GM19438 (cell line): Measurements from ENCODE around the gene REPIN1.

Source experiments
- ATAC-seq: cut with Tn5 transposase; IDR thresholded peaks from one replicate; pipeline ENCODE4 v1.9.1; 2021; ENCODE audit warnings: low read depth; ENCODE audit not compliant: unreplicated experiment

REPIN1 gene

DNA sequence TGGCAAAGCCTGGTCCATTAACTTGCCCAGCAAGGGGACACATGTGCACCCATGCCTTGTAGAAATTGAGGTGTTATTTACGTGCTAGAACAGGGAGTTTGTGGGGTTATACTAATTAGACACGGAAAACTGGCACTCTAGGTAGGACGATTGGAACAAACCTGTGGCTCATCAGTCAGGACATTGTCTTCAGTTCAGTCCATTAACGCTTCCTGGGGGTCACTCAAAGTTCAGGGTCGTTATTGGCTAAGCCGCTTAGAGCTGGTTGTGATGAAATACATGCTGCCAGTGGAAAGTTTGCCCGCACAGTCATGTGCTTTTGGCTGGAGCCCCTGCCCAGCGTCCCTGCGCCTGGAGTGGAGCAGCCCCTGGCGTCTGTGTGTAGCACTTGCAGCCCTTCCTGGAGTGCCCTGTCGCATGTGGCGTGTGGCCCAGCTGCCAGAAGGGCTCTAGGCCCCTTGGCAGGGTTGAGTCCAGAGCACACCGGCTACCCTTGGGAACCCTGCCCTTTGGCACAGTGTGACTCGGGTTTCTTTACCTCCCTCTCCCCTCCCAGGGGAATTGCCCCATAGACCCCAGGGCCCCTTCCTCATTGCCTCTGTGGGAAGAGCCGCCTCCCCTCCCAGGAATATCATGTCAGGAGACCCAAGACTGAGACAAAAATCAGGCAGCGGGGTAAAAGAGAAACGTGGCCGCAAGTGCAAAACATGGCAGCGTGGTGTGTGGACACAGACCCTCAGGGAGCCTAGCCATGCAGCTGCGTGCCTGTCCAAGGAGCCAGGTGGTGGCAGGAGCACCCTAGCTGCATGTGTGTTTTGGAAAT, 20.3 kb downstream of the REPIN1 start:
- ATAC-seq: no peak

DNA sequence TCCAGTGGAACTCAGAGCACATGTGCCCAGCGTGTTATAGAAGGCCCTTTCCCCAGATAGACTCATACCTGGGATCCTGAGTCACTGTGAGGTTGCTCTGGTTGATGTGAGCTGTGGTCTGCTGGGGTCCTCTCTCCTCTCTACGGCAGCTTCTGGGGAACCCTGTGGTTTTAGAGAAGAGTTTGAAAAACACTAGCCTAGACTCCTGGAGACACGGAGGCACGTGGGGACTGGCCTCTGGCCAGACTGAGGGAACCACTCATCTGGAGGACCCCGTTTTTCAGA, 20.9 kb downstream of the REPIN1 start:
- ATAC-seq: no peak

DNA sequence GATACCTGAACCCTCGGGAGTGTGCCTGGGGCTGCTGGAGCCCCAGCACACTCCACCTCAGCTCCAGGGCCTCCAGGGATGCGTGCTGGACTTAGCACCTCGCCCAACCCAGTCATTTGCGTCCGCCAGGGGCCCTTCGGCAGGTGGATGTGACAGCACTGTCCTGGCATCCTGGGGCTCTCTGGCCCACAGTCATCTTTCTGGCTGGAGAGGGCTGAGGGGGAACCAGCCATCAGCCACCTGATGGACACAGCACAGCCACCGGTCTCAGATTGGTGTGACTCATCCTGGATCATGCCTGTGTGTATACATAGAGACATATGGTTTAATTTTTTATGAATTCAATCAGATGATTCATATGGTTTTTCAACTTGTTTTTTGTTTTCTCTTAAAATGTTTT, 21.6 kb downstream of the REPIN1 start:
- ATAC-seq: no peak

DNA sequence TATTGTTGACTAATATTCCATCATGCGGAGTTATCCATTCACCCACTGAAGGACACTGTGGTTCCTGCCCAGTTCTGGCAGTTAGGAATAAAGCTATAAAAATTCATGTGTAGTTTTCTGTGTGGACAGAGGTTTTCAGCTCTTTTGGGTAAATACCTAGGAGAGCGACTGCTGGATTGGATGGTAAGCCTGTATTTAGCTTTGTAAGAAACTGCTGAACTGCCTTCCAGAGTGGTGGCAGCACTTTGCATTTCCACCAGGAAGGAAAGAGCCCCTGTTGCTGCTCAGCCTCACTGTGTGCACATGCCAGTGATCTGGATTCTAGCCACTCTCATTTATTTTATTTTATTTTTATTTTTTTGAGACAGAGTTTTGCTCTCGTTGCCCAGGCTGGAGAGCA, 24.7 kb downstream of the REPIN1 start:
- no peak for ATAC-seq

DNA sequence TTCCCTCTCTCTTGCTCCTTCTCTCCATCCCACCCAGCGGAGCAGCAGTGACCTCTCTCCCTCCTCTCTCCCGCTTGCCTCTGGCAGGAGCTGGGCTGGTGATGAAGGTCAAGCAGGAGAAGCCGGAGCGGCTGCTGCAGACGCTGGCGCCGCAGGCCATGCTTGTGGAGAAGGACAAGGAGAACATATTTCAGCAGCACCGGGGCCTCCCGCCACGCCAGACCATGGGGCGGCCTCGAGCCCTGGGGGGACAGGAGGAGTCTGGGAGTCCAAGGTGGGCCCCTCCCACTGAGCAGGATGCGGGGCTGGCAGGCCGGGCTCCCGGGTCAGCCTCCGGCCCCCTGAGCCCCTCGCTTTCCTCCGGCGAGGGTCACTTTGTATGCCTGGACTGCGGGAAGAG, 27.8 kb downstream of the REPIN1 start:
- no peak for ATAC-seq

DNA sequence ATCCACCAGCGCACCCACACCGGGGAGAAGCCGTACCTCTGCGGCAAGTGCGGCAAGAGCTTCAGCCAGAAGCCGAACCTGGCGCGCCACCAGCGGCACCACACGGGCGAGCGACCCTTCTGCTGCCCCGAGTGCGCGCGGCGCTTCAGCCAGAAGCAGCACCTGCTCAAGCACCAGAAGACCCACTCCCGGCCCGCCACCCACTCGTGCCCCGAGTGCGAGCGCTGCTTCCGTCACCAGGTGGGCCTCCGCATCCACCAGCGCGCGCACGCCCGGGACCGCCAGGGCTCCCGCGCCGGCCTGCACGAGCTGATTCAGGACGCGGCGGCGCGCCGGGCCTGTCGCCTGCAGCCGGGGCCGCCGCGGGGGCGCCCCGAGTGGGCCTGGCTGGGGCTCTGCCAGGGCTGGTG, 28.2 kb downstream of the REPIN1 start:
- ATAC-seq: no peak

DNA sequence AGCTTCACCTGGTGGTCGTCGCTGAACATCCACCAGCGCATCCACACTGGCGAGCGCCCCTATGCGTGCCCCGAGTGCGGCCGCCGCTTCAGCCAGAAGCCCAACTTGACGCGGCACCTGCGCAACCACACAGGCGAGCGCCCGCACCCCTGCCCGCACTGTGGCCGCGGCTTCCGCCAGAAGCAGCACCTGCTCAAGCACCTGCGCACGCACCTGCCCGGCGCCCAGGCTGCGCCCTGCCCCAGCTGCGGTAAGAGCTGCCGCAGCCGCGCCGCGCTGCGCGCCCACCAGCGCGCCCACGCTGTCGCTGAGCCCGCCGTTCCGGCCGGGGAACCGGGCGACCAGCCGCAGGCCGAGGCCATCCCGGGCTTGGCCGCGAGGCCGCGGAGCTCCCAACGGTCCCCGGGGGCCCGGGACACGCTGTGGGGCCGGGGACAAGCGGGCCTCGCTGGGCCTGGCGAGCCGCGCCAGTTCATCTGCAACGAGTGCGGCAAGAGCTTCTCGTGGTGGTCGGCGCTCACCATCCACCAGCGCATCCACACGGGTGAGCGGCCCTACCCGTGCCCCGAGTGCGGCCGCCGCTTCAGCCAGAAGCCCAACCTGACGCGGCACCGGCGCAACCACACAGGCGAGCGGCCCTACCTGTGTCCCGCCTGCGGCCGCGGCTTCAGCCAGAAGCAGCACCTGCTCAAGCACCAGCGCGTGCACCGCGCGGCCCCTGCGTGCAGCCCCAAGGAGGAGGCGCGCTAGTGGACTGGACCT, 28.9 kb downstream of the REPIN1 start:
- no peak for ATAC-seq

DNA sequence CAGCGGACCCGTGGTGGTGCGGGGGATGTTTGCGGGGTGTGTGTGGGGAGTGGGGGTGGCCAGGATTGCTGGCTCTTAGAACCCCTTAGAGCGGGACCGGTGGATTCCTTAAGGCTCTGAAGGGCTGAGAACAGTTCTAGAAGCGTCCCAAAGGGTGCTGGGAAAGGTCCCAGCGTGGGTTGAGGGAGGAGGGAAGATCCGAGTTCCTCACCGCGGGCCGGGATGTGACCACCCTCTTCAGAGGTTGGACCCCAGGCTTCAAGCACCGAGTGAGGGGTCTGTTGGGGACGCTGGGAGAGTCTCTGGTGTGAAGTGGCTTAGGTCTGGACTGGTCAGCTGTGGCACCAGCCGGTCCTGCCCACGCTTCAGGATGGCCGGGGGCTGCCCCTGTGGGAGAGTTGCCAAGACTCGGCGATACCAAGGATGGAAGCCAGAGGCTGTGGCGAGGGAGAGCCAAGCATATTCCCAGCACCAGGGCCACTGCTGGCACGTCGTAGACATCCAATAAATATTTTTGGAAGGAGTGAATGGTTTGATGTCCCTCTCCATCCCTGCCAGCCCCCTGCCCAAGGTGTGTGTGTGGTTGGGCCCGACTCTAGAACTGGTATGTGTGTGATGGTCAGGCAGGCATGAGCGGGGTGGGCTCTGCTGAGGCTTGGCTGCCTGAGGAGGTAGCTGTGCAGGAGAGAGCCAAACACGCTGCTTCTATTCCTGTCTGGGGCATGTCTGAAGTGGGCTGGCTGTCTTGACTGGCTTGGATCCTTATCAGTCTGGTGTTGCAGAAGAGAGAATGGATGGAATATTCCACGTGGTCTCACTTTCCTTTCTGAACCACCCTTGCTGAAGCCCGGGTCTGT, 29.7 kb downstream of the REPIN1 start:
- ATAC-seq: no peak

DNA sequence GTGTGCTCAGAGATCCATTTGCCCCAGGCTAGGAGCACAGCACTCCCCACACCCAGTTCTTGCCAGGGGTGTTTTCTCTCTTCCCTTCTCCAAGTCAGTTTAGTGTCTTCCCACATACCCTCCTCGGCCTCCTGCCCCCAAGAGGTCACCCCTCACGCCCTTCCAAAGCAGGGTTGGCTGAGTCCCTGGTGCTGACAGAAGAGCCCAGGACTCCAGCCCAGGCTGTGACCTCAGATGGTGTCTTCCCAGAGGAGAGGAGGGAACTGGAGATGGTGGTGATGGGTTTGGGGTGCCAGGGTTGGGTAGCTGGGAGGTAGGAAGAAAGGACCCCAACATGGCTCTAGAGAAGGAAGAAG, 30.3 kb downstream of the REPIN1 start:
- ATAC-seq: no peak

DNA sequence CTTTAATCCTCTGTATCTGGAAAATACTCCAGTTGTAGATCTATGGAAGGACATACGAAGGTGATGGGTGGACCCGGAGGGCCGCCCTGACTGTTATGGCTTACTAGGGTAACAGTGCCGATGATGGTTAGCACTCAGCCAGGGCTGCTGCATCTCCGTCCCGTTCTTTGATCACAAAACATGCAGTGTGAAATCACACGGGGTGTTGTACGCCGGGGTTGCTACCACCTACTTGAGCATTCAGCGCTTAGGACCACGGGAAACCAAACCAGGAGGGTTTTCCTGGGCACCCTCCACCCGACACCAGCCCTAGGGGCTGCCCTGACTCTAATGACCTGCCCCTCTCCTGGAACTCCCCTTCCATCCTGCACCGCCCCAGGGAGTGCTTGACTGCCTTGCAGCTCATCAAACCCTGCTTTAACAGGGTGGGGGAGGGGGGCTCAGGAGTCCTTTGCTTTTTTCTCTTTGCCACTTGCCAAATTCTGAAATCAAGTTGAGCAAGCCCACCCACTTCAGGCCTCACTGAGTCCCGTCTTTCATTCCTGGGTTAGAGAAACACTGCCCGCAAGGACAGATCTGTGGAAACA, 30.9 kb downstream of the REPIN1 start:
- no peak for ATAC-seq

DNA sequence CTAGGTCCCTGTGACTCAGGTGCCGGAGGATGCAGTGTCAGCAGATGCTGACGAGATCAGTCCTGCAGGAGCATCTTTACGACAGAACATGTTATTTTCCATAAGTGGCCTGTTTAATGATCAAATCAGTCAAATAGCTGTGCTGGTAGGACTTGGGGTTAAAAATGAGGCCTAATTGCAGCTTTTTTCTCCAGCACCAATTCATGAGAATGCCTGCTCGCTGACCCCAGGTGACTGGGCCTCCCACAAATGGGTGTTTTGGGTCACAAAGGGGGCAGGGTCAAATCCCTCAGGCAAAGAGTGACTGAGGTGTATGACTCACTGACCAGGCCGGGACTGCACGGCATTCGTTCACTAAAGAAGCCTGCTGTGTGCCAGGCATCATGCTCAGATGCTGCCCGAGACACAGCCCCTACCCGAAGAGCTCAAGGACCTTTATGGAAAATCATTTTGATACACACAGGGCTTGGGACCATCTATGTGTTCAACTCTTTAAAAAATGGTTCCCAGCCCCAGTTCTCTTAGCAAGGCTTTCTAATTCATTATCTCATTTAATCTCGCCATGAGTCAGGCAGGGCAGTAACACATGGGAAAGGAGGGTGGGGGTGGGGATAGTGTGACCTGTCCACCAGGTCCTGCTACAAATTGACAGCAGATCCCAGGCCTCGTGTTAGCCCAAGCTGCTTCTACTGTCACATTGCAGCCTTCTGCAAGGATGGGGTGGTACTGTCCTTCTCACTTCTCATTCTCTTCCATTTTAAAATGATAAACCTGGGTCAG, 31.6 kb downstream of the REPIN1 start:
- ATAC-seq: no peak

DNA sequence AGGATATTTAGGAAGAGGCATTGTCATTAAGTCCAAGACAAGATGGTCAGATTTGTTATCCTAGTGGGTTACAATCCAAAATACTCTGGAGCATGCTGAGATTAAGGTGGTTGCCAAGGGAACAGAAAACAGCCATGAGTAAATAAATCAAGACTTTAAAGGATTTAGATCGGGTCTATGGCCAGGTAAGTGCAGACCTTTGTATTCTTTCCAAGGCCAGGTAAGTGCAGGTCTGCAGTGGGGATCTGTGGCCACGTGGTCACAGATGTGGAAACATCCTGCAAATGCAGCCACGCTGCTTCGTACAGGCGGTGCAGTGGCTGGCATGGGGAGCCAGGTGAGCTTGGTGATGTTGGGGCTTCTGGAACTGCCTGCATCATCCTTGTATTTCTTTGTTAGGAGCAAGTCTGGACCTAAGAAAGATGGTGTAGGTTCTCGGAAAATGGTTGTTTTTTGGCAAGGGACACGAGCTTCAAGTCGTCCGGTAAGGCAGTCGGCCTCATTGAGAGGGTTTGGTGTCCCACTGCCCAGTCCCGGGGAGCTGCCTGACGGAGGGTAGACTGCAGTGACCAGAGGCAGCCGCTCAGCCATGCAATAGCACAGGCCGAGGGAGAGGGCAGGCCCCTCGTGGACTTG, 32.3 kb downstream of the REPIN1 start:
- no peak for ATAC-seq

DNA sequence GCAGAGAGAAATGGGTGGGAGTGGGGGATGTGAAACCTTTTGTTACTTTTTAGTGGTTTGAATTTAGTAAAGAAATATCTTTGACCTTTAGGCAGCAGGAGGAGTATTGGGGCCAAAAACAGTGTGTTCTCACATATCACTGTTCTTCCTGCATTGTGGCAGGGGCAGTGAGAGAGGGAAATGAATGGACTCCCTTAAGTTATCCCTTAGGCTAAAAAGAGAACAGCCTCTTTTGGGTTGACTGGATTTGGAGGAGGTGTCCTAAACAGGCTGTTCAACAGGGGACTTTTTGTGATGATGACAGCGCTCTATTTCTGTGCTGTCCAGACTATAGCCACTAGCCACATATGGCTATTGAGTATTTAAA, 32.8 kb downstream of the REPIN1 start:
- ATAC-seq: no peak

DNA sequence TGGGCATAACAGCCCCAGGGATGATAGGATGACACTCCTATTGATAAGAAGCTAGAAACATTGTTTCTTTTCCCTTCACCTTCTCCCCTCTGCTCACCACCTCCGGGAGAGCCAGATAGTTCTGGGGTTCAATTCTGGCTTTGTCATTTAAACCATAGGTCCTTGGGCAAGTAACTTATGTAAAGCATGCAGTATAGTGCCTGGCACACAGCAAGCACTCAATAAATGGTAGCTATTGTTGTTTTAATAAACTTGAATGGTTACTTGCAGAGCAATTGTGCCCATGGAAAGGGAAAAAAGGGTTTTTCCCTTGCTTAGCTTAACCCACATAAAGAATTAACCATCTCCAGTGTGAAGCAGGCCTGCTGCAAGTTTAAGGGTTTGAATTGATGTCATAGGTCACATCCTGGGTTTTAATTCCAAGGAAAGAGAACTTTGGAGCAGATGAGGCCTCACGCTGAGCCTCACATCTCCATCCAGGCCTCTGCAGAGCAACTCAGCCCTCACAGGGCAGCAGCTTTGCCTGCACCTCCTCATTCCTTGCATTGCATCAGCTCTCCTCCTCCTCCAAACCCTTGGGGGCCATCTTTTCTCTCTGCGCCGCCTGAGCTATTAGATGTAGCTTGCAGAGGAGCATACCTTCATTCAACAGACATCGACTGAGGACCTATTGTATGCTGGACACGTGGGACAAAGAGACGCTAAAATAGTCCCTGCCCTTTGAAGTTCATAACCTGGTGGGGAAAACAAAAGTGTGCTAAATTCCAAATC, 33.4 kb downstream of the REPIN1 start:
- no peak for ATAC-seq

DNA sequence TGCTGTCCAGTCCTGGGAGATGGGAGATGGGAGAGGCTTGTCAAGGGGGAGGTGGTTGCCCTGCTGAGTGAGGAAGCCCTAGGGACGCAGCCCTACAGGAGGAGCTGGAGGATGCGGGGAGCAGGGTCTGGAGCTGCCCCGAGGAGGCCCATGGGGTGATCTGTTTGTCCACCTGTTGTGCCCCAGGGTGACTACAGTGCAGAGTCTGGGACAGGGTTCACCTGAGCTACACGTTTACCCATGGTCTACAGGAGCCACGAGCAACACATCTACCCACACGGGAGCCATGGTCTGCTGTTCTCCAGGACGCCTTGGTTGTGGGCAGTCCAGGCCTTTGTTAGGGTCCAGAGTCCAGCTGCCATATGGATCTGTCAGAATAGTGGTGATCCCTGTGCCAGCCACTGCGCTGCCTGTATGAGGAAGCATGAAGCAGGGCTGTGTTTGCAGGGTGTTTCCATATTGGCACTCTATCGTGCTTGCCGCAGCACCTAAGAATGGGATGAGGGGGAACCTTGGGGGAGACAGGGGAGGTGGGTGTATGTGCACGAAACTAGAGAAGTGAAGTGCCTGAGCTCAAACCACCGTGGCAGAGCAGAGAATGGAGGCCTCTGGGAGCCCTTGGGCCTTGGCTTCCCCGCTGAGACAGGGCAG, 34.2 kb downstream of the REPIN1 start:
- ATAC-seq: no peak

DNA sequence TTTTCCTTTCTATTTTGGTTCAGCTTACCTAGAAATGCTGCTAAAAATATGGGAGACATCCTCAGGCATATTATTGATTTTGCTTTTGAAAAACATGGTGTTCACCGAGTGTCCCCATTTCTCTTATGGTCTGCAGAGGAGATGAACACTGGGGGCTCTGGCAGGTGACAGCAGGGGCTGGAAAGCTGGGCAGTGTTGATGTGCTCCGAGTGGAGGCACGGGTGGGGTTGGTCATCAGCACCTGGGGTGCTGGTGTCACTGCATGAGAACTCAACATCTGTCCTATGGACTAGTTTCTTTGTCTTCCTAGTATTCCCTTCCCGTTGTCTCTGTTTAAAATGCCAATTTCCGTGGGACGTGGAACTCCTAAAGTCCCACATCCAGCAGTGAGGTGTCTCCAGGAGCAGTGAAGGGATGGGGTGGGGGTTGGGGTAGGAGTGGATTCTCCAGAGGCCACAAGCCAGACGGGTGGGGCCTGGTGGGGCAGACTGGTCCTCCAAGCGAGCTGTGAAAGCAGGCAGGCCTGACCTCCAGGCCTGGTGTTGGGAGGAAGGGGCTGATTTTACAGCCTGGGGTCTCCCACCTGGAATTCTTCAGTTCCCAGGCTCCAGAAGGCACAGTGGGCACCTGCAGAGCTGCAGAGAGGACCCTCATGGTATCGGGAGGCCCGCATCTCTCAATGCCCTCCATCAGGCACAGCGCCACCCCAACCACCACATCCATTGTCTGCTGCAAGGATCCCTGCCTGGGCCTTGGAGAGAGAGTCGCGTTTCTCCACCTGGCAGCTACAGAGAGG, 35.0 kb downstream of the REPIN1 start:
- no peak for ATAC-seq

DNA sequence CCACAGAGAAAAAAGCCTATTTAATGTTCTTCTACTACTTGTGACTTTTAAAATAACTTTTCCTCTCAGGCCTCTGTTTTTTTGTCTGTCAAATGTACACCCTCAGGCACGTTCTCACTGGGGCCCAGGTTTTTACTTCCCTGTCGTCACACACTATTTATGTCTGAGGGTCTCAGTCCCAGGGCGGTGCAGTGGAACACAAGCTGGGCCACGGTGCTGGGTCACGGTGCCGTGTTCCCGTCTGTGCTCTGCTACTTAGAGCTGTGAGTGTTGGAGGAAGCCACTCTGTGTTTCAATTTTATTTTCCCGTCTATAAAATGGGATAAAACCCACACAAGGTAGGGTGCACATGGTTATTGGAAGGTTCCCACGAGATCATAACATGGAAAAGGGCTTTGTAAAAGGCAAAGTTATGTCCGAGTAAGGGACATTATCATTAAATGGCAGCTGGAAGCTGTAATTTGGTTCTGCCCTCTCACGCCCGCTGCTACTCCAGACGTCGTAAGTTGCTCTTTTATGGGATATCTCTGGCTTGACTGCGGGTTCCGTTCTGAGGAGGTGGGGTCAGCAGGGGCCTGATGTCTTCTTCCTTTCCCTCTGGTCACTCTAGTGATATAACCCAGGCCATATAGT, 35.7 kb downstream of the REPIN1 start:
- no peak for ATAC-seq
